HG03196 (cell line): ENCODE data around the gene ZNF302.
"Not testable (repeated sequence)": the region's sequence is repeated elsewhere in the genome, so short reads cannot be mapped to it uniquely, and the experiment has no call there.

Experiments used
- ATAC-seq: cut with Tn5 transposase; IDR thresholded peaks from one replicate; pipeline ENCODE4 v1.9.1; 2021; ENCODE audit not compliant: unreplicated experiment

The ZNF302 gene

GRCh38 chr19:34677386-34678084 lies at the start of gene ZNF302:
TSS of gene ZNF302 (plus strand) at chr19:34677678. CDS start at chr19:34678805, 1,127 bp downstream.
- ATAC-seq, result peak; percentile 91

- ATAC-seq, result no peak
Observed at GRCh38 chr19:34633802-34634201, 43.7 kb upstream of the ZNF302 start.

- ATAC-seq, result no peak
Observed at GRCh38 chr19:34639491-34640085, 37.9 kb upstream of the ZNF302 start.

- no peak for ATAC-seq
Observed at GRCh38 chr19:34642241-34642640, 35.2 kb upstream of the ZNF302 start.

GRCh38 chr19:34644991-34645461 lies 32.5 kb upstream of the ZNF302 start:
- no peak for ATAC-seq

GRCh38 chr19:34645551-34645950 lies 31.9 kb upstream of the ZNF302 start:
- no peak for ATAC-seq

GRCh38 chr19:34649886-34650543 lies 27.5 kb upstream of the ZNF302 start:
- ATAC-seq, result no peak

GRCh38 chr19:34651747-34652146 lies 25.7 kb upstream of the ZNF302 start:
- ATAC-seq, result no peak

- ATAC-seq, result no peak
Observed at GRCh38 chr19:34654796-34655195, 22.7 kb upstream of the ZNF302 start.

- no peak for ATAC-seq
Observed at GRCh38 chr19:34655651-34656050, 21.8 kb upstream of the ZNF302 start.

- no peak for ATAC-seq
Observed at GRCh38 chr19:34661357-34661756, 16.1 kb upstream of the ZNF302 start.

- ATAC-seq, result no peak
Observed at GRCh38 chr19:34662919-34663318, 14.6 kb upstream of the ZNF302 start.

GRCh38 chr19:34664168-34664567 lies 13.3 kb upstream of the ZNF302 start:
- ATAC-seq, result no peak

GRCh38 chr19:34664870-34665269 lies 12.6 kb upstream of the ZNF302 start:
- ATAC-seq, result no peak

GRCh38 chr19:34665275-34665674 lies 12.2 kb upstream of the ZNF302 start:
- ATAC-seq, result not testable (repeated sequence)

- ATAC-seq, result no peak
Observed at GRCh38 chr19:34666200-34666957, 11.1 kb upstream of the ZNF302 start.

GRCh38 chr19:34666958-34667265 lies 10.6 kb upstream of the ZNF302 start:
- no peak for ATAC-seq

- no peak for ATAC-seq
Observed at GRCh38 chr19:34667349-34668076, 10.0 kb upstream of the ZNF302 start.

- not testable (repeated sequence) for ATAC-seq
Observed at GRCh38 chr19:34668077-34668689, 9.3 kb upstream of the ZNF302 start.

- not testable (repeated sequence) for ATAC-seq
Observed at GRCh38 chr19:34668690-34669089, 8.8 kb upstream of the ZNF302 start.
